ENCODE data around the gene NLRC4. TPM values are rescaled to one million over a fixed set of nuclear protein-coding genes. Genes with fewer than 3 reads are reported as not detected.

Gene NLRC4
- not detected in 2 replicates for total RNA-seq

GRCh38 chr2:32264422-32265105, at the start of gene NLRC4:
Gene NLRC4, minus strand, starts transcription at chr2:32264886. Its CDS starts 8,111 bp downstream, at chr2:32256775.

GRCh38 chr2:32277674-32278477, 13.2 kb upstream of the NLRC4 start, which contains the start of gene YIPF4:
Gene YIPF4, plus strand, starts transcription at chr2:32277904. Its CDS starts 252 bp downstream, at chr2:32278156.

Other genes with a start within 250 kb of the NLRC4 start
- 51.3 and 76.3 TPM in 2 replicates for gene DPY30, start 225.1 kb downstream of the NLRC4 start, total RNA-seq
- 10.0 and 16.0 TPM in 2 replicates for gene SPAST, start 201.3 kb downstream of the NLRC4 start, total RNA-seq
- gene SLC30A6, start 99.0 kb downstream of the NLRC4 start, total RNA-seq = 15.6 and 23.1 TPM in 2 replicates
- 15.9 and 31.3 TPM in 2 replicates for gene YIPF4, start 13.0 kb upstream of the NLRC4 start, total RNA-seq
- gene BIRC6, start 92.1 kb upstream of the NLRC4 start, total RNA-seq = 30.9 and 40.9 TPM in 2 replicates